GM18526 (cell line): ENCODE data around the gene CEMIP.

ENCODE experiments used
- POLR2A ChIP-seq: IDR thresholded peaks from 3 replicates; pipeline ENCODE4 v1.6.1; 2011; ENCODE audit not compliant: insufficient read length; ENCODE audit errors: extremely low read depth

Gene CEMIP, protein sequence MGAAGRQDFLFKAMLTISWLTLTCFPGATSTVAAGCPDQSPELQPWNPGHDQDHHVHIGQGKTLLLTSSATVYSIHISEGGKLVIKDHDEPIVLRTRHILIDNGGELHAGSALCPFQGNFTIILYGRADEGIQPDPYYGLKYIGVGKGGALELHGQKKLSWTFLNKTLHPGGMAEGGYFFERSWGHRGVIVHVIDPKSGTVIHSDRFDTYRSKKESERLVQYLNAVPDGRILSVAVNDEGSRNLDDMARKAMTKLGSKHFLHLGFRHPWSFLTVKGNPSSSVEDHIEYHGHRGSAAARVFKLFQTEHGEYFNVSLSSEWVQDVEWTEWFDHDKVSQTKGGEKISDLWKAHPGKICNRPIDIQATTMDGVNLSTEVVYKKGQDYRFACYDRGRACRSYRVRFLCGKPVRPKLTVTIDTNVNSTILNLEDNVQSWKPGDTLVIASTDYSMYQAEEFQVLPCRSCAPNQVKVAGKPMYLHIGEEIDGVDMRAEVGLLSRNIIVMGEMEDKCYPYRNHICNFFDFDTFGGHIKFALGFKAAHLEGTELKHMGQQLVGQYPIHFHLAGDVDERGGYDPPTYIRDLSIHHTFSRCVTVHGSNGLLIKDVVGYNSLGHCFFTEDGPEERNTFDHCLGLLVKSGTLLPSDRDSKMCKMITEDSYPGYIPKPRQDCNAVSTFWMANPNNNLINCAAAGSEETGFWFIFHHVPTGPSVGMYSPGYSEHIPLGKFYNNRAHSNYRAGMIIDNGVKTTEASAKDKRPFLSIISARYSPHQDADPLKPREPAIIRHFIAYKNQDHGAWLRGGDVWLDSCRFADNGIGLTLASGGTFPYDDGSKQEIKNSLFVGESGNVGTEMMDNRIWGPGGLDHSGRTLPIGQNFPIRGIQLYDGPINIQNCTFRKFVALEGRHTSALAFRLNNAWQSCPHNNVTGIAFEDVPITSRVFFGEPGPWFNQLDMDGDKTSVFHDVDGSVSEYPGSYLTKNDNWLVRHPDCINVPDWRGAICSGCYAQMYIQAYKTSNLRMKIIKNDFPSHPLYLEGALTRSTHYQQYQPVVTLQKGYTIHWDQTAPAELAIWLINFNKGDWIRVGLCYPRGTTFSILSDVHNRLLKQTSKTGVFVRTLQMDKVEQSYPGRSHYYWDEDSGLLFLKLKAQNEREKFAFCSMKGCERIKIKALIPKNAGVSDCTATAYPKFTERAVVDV (N-terminal part only)

DNA sequence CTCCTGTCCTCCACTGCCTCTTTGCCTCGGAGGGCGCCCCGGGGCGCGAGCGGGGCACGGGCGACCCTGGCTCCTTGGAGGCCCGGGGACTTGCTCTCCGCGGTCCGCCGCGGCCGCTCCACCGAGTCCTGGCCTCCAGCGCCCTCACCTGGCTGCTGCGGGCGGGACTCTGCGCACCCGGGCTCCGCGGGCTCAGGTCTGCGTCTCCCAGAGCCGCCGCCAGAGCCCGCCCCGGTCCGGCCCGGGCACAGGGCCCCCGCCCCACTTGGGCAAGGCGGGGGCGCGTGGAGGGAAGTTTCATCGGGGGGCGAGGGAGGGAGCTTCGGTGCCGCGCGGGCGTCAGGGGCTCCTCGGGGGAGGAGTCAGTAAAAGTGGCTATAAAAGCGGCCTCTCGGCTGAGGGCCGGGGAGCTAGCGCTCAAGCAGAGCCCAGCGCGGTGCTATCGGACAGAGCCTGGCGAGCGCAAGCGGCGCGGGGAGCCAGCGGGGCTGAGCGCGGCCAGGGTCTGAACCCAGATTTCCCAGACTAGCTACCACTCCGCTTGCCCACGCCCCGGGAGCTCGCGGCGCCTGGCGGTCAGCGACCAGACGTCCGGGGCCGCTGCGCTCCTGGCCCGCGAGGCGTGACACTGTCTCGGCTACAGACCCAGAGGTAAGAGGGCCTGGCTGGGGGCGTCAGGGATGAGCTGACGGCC is at the start of gene CEMIP:
CEMIP (plus strand) TSS at position 407 of the 694 bp plus-strand sequence. CDS start 94,510 bp downstream, outside the sequence.
- TF ChIP-seq POLR2A = no peak

DNA sequence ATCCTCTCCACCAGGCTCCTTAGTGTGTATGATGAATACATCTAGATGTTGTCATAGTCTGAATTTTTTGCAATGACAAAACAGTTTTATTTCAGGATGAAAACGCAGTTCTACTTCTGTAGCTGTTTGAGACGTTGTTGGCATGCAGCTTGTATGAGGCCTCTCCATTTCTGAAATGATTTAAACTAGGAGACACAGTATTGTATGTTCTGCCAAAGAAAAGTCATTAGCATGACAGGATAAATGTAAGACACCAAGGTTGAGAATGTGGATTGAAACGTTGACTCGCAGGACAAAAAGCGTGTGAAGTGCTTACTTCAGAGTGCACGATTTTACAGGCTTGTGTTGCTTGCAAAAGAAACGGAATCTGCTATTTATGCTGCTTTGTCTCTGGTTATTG is 48.8 kb upstream of the CEMIP start:
- no peak for TF ChIP-seq POLR2A

DNA sequence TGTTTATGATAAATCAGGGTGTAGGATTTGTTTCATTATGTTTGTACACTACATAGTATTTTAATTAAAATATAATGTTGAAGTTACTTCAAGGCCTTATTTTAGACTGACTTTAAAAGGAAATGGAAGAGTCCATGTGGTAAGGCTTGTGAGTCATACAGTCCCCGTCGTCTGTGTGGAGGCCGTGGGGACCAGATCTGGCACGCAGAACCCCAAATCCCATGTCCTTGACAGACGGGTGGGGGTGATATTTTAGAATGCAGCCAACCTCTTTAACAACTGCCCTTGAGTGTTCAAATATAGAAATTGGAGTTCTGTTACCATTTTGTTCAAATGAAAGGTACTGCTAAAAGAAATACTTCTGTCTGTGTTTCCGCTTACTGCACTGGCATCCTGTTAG is 48.2 kb upstream of the CEMIP start:
- no peak for TF ChIP-seq POLR2A

DNA sequence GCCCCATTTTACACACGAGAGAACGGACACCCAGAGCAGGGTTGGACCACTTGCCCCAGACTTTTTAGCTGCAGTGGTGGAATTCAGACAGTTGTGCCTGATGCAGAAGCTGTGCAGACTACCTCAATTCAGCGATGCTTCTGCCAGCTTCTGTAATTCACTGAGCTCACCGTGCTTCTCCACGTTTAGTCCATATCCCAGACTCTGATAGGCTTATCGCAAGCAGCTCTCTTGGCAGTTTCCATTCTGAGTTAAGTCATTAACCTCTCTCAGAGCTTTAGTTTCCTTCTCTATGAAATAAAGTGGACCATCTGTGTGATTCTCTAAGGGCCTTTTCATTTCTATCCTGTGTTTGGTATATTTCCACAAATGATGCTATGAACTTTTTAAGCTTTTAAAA is 47.0 kb upstream of the CEMIP start:
- TF ChIP-seq POLR2A = no peak

DNA sequence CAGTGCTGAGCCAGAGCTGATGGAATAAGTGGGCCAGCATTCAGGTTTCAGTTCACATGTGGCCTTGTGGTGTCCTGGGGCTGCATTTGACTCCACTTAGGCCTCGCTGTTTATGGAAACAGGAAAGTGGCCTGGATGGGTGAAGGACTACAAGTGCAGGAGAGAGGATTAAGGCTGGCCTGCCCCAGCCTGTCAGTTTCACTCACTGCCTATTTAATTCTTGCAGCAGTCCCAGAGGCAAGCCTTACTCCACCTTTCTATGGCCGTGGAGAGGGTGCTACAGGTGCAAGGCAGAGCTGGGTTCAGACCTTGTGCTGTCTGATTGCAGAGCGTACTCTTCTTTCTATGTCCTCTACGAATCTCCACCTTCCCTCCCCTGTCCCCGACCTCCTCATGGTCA is 46.4 kb upstream of the CEMIP start:
- no peak for TF ChIP-seq POLR2A

DNA sequence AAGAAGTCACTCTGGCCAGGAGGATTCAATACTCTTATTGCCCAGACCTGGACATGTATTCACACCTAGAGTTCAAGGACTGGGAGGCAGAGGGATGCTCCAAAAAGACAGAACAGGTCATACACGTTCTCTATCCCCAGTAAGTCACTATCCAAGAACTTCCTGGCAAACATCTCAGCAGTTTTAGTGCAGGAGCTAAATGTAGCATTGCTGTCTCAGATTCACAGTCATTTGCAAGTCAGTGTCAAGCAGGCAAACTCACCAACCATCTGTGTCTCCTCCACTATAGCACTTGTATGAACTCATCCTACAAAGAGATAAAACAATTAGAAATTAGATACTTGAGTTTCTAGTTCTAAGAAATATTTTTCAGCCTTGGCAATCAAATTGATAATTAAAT is 45.7 kb upstream of the CEMIP start:
- TF ChIP-seq POLR2A = no peak

DNA sequence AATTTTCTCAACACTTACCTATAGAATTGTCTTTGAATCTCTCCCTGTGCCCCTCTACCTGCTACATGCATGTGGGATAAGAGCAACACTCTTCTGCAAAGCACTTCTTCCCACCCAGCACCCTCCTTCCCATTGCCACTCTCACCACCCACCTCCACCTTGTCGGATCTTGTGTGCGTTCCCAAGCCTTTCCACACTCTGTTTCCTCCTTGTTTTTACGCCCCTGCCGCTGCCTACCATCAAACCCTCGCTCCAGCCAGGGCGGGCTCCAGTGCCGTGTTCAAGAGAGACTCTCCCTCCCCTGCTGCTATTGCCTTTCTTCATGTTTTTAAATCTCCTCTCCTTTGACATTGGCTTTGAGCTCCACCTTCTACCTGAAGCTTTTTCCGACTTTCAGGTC is 43.8 kb upstream of the CEMIP start:
- TF ChIP-seq POLR2A = no peak

DNA sequence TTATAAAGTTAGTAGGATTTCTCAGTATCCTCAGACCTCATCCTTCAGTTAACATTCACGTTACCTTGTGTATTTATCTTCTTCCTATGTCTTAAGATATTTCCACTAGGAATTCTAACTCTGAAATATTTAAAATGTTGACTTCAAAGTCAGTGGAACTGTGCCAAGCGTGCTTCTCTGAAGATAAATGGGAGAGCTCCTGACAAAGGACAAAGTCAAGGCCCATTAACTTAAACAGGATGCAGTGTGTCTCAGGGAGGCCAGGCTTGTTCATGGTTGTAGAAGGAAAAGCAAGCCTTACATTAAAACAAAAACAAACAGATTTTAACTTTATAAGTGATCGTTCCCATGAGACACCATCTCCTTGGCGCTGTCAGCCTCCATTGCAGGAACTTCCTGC is 42.6 kb upstream of the CEMIP start:
- TF ChIP-seq POLR2A = no peak

DNA sequence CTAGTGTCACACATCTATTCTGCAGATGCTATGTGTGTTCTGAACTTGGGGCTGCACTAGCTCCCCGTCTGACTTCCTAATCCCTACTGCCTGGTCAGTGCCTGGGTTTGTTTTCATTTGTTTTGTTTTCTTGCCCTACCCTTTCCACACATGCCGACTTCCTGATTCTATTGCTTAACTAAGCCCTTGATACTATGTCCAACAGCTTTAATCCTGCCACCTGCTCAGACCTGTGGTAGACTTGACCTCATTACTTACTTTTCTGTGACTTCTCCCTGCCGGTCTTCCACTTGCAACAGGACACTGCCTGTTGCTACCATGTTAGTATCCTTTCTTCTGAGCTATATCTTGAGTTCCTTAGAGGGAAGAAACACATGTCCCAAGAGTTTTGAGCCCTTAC is 39.3 kb upstream of the CEMIP start:
- no peak for TF ChIP-seq POLR2A

DNA sequence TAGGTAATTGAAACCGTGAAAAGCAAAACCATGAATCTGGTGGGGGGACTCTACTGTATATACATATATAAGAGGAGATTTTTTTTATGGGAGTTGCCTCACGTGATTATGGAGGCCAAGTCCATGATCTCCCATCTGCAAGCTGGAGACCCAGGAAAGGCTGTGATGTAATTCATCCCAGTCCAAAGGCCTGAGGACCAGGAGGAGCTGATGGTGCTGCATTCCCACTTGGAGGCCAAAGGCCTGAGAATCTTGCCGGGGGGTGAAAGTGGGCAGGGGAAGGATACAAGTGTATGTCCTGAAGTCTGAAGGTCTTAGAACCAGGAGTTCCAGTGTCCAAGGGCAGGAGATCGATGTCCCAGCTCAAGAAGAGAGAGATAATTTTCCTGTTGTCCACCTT is 37.1 kb upstream of the CEMIP start:
- TF ChIP-seq POLR2A = no peak

DNA sequence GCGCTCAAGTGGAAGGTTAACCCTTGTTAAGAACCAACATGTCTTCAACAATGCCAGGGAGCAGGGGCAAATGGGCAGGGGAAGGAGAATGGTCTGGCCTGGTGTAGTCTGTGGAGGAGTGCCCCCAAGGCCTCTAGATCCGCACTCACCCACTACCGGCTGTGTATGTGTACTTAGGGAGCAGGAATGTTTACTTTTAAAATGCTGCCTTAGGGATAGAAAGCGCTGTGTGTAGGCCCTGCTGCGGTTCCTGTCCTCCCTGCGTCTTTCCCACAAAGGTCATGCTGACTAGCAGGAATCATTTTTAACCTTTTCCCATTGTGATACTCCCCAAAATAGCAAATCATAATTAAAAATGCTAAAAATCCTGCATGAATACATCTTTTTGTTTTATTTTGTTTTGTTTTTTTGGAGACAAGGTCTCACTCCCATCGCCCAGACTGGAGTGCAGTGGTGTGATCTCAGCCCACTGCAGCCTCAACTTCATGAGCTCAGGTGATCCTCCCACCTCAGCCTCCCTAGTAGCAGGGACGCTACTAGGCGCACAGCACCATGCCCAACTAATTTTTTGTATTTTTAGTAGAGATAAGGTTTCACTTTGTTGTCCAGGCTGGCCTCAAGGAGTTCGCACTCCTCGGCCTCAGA is 35.9 kb upstream of the CEMIP start:
- TF ChIP-seq POLR2A = no peak

DNA sequence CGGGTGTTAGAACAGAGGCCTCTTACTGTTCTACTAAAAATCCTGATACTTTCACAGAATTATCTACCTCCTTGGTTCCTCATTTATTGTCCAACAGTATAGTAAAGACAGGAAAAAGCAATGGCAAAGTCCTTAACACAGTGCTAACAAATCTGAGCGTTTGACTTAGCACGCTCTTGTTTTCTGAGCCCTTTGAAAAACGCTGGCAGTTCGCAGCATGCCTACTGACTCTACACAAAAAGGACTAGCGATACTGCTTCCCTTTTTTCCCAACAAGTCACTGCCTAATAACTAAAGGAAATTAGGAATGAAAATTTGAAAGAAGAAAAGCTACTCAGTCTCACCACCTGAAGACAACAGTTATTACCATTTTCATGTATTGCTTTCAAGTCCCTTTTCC is 34.8 kb upstream of the CEMIP start:
- TF ChIP-seq POLR2A = no peak

DNA sequence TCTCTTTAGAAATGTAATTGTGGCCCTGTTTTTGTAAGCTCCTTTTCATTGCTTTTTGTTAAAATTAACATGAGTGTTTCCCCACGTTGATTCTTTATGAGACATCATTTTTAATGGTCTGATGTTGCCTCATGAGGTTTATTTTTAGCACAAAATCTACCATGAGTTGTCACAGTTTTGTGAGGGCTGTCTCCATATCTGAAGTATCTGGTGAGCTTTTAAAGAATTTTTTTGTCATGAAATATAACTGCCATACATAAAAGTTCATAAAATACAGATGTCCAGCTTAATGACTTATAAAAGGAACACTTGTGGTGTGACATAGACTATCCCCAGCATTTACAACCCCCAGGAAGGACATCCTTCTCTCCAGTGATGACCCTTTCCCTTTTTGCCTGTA is 34.3 kb upstream of the CEMIP start:
- no peak for TF ChIP-seq POLR2A

DNA sequence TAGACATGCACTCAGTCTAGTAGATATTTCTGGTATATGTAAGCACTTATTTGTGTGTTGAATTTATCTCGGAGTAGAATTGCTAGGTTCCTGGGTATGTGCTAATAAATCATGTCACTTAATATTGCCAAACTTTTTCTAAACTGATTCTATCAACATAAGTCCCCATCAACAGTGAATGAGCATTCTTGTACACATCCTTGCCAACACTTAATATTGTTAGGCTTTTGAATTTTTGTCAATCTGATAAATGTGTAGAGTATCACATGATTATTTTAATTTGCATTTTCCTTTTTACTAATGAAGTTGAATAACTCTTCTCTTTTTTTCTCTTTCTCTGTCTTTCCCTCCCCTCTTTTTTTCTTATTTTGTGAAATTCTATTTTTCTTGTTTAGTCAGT is 33.3 kb upstream of the CEMIP start:
- no peak for TF ChIP-seq POLR2A
